ENCODE measurements around the gene UBE2G2. TPM values are rescaled to one million over a fixed set of nuclear protein-coding genes. Genes with fewer than 3 reads are reported as not detected.

The UBE2G2 gene
- total and polyA plus RNA-seq, 2 of the 4 experiments (the other 2 are of a cell fraction), result 65.4 to 91.7 TPM

- ATAC-seq (ENCODE audit: low read depth) (no peak), DNase-seq (no peak)
- Histone ChIP-seq H3K4me3 (ENCODE audit: insufficient read depth, low read depth, low read length) (no peak overlapping the region), H3K27ac (ENCODE audit: insufficient read depth, low read length) (no peak overlapping the region), H3K23ac (ENCODE audit: low read depth, low read length) (no peak overlapping the region), H4K5ac (ENCODE audit: low read depth, low read length) (no peak overlapping the region), H3K79me1 (ENCODE audit: low read depth in 1 of 2, low read length in 2 of 2) (peaks cover 51% of the 10 kb centered on the region in 2 experiments), H2BK20ac (ENCODE audit: low read depth, low read length) (no peak overlapping the region), H2BK5ac (ENCODE audit: low read depth, low read length, poor library complexity, severe bottlenecking) (no peak overlapping the region), H3K56ac (ENCODE audit: extremely low read depth, insufficient read depth, low read length) (no peak overlapping the region), H3K9me1 (ENCODE audit: insufficient read depth, low read length) (peaks cover 13% of the 10 kb centered on the region; the same call in 1 of the 2 replicates), H3K4ac (ENCODE audit: low read depth, low read length) (no peak overlapping the region), H3K14ac (replicated peaks; ENCODE audit: low read depth, low read length) (no peak overlapping the region), H4K91ac (ENCODE audit: insufficient read depth, low read depth, low read length) (no peak overlapping the region), H3K18ac (ENCODE audit: low read depth, low read length) (no peak overlapping the region), H2AK9ac (replicated peaks; ENCODE audit: low read depth, low read length, poor library complexity) (no peak overlapping the region), H2AK5ac (ENCODE audit: low read depth, low read length) (no peak overlapping the region), H2AFZ (replicated peaks; ENCODE audit: low read length, poor library complexity) (no peak overlapping the region), H3K4me2 (ENCODE audit: low read depth, low read length) (no peak overlapping the region), H3K36me3 (ENCODE audit: control insufficient read depth, insufficient read depth, low read length) (peaks cover 55% of the 10 kb centered on the region), H3K9ac (ENCODE audit: low read depth, low read length) (no peak overlapping the region), H3K4me1 (ENCODE audit: control insufficient read depth, insufficient read depth, low read length) (no peaks in the 10 kb centered on the region), H4K20me1 (ENCODE audit: insufficient read depth, low read length) (peaks cover 31% of the 10 kb centered on the region), H4K8ac (ENCODE audit: low read depth in 2 of 2, low read length in 2 of 2) (no peak overlapping the region), H3K27me3 (ENCODE audit: control insufficient read depth, insufficient read depth, low read length) (no peaks in the 10 kb centered on the region), H2BK15ac (ENCODE audit: low read depth, low read length) (no peak overlapping the region), H2BK120ac (ENCODE audit: low read depth, low read length) (no peak overlapping the region), H3K9me3 (ENCODE audit: control insufficient read depth, insufficient read depth, low read length) (no peaks in the 10 kb centered on the region)
- TF ChIP-seq RCOR1 (IDR thresholded peaks at IDR 0.05; ENCODE audit: insufficient replicate concordance, low read length), result no peak
- TF ChIP-seq ELK1 (IDR thresholded peaks at IDR 0.05; ENCODE audit: borderline replicate concordance, low read depth, low read length), result no peak
- TF ChIP-seq CTCF (conservative IDR thresholded peaks at IDR 0.05; ENCODE audit: low read depth, low read length), result no peak
- TF ChIP-seq POLR2A (IDR thresholded peaks at IDR 0.05; ENCODE audit: low read depth, low read length), result no peak
- no peak for TF ChIP-seq SMC3 (IDR thresholded peaks at IDR 0.05; ENCODE audit: low read depth, low read length)
- no peak for TF ChIP-seq RAD21 (IDR thresholded peaks at IDR 0.05; ENCODE audit: low read length)
- no peak for TF ChIP-seq CEBPB (IDR thresholded peaks at IDR 0.05; ENCODE audit: low read depth, low read length)
- TF ChIP-seq FOS (IDR thresholded peaks at IDR 0.05; ENCODE audit: low read depth, low read length), result no peak
- no peak for TF ChIP-seq USF2 (IDR thresholded peaks at IDR 0.05; ENCODE audit: low read depth, low read length)
- TF ChIP-seq MXI1 (IDR thresholded peaks at IDR 0.05; ENCODE audit: borderline replicate concordance, low read depth, low read length), result no peak
- no peak for TF ChIP-seq RFX5 (IDR thresholded peaks at IDR 0.05; ENCODE audit: low read depth, low read length)
- no peak for TF ChIP-seq MAFK (IDR thresholded peaks at IDR 0.05; ENCODE audit: low read depth, low read length)
- no peak for TF ChIP-seq CHD1 (IDR thresholded peaks at IDR 0.05; ENCODE audit: low read depth, low read length)
- 82% methylated on average over 8 of the region's 26 CpGs; no CpG with 5 or more reads in 1 of the 2 experiments for WGBS, 2 experiments (ENCODE audit: extremely low coverage in 2 of 2, insufficient read length in 1 of 2)
- no TSS peak for BruUV-seq (replicated peaks)
- dilution Hi-C loops (cut with HindIII; ENCODE audit: low sequenced_read_pairs, unreplicated experiment), result no loop called here
- intact Hi-C loops (cut with micrococcal nuclease), result no loop called here
- in situ Hi-C loops (cut with MboI; ENCODE audit: low sequenced_read_pairs), result no loop called here
- ChIA-PET POLR2A (ENCODE audit: unreplicated experiment) (no interaction called here), CTCF (no interaction called here)
These were observed 49.5 kb upstream of the UBE2G2 start for GRCh38 chr21:44850905-44851657.
